Jurkat, Clone E6-1 (cell line): ENCODE measurements around the gene NTSR1.

Experiments
- DNase-seq: peaks from one replicate; pipeline ENCODE4 v3.0.0-alpha.2; 2011; ENCODE audit warnings: low read depth, low spot score
- H3K4me3 ChIP-seq: 2 replicates; pipeline ENCODE4 v1.5.1; 2011; ENCODE audit warnings: mild to moderate bottlenecking, low read length, control low read depth, moderate library complexity

NTSR1 gene

DNA sequence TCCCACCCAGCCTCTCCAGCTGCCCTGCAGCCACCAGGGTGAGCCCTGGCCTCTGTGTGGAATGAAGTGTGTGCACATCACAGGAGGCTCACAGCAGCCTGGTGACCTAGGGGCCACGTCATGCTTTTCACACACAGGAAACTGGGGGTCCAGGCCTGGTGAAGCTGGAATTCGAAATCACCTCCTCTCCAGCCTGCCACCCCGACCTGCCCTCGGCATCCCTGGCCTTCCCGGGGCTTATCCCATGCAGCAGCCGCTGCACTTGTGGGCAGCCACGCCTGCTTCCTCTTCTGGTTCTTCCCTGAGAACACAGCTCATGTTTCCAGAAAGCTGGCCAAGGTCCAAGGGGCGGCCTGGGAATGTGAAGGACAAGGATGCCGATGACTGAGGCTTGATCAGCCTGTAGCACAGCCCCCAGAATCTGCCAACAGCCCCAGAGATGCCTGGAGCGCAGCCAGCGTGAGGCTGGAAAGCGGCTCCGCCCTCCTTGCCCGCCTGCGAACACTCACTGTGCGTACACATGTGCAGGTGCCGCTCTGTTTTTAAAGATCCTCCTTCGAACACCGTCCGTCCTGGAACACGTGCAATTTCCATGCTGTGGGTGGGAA, 4.2 kb upstream of the NTSR1 start:
- no peak for DNase-seq
- no peak overlapping the region for H3K4me3 ChIP-seq

DNA sequence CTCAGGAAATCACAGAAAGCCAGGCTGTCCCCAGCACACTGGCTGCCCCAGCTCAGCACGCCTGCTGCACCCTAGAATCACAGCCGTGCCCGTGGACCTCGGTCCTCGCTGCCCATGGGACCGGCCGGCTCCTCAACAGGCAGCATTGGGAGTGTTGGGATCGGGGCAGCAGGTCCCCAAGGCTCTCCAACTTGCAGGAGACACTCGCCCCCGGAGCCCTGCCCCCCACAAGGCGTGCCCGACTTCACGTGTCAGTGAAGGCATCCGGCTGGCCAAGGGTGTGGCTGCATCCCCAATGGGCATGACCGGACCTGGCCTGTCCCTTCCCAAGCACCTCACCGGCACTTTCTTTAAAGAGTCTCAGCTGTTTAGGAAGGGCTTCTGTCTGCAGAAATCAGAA, 3.0 kb upstream of the NTSR1 start:
- DNase-seq, result no peak

DNA sequence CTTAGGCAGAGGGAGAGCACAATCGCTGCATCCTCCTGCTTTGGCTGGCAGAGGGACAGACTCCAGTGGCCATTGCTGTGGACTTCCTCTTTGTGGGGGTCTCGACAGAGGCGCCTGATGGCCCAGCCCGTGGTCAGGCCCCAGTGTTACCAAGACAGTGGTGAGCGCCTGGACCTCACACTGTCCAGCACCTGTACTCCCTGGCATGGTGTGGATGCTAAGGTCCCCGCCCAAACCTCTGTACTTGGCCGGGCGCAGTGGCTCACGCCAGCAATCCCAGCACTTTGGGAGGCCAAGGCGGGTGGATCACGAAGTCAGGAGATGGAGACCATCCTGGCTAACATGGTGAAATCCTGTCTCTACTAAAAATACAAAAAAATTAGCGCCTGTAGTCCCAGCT, 2.3 kb upstream of the NTSR1 start:
- H3K4me3 ChIP-seq, result no peak overlapping the region
- DNase-seq, result no peak

More for the DNA sequence above, 3.0 kb upstream of the NTSR1 start:
- H3K4me3 ChIP-seq, result no peak overlapping the region

GRCh38 chr20:62706857-62707256, 1.8 kb upstream of the NTSR1 start:
- H3K4me3 ChIP-seq, result no peak overlapping the region
- no peak for DNase-seq

DNA sequence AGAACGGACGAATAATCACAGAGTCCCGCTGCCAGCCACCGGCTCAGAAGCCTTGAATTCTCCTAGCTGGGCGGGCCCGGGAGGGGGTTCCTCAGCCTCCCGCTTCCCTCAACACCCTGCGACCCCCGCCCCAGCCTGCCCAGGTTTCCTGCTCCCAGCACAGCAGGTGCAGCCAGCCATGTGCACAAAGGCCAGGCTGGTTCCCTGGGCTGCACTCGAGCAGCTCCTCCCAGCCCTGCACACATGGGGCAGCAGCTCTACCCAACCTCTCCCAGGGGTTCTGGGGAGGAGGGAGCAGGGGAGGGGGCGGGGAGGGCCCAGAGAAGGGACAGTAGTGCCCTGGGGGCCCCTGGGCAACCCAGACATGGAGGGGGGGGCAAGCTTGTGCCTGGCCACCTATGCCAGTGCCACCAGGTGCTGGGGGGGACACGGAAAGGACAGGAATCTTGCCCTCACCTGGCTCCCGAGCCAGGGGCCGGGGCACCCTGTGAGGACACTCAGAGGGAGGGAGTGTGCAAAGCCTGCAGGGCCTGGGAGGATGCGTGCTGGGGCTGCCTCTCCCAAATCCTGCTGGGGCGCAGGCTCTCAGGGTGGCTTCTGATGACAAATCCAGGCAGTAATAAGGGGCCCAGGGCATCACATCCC, 1.2 kb upstream of the NTSR1 start:
- no peak for DNase-seq
- no peak overlapping the region for H3K4me3 ChIP-seq

- DNase-seq, result peak; percentile 39
- H3K4me3 ChIP-seq, result no peak overlapping the region
Observed at GRCh38 chr20:62707921-62708521, 615 bp upstream of the NTSR1 start.

DNA sequence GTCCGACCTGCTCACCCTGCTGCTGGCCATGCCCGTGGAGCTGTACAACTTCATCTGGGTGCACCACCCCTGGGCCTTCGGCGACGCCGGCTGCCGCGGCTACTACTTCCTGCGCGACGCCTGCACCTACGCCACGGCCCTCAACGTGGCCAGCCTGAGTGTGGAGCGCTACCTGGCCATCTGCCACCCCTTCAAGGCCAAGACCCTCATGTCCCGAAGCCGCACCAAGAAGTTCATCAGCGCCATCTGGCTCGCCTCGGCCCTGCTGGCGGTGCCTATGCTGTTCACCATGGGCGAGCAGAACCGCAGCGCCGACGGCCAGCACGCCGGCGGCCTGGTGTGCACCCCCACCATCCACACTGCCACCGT, 885 bp downstream of the NTSR1 start:
- no peak for DNase-seq
- H3K4me3 ChIP-seq, result no peak overlapping the region

GRCh38 chr20:62710221-62710885, 1.7 kb downstream of the NTSR1 start:
- DNase-seq, result no peak
- H3K4me3 ChIP-seq, result no peak overlapping the region

DNA sequence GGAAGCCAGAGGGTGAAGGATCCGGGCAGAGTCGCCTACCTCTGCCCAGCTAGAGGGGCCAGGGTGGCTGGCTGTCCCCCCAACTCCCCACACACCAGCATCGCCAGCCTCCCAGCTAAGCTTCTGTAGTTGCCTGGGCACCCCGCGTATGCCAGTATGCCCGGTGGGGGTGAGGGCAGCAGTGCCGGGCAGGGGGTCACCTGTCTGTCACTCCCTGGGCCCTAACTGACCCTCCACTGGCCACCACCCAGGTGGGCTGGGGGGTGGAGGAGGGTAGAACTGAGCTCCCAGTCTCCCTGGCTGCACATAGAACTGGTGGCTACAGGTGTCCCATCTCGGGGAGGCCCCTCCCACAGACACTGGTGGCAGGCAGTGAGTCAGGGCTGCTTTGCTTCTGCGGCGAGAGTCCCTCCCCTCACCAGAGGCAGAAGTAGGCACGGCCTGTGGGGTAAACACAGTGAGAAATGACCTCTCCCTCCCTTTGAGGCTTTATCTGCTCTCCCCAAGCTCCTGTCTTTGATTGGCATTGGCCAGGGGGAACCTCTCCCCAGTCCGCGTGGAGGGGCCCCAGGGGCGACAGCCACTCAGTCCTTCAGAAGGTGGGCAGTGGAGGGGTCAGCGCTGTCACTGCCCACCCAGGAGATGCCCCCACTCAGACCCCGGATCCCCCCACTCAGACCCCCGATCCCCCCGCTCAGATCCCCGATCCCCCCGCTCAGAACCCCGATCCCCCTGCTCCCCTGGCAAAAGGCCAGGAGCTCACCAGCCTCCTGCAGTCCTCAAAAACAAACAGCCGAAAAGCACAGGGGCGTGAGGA, 2.5 kb downstream of the NTSR1 start:
- H3K4me3 ChIP-seq, result no peak overlapping the region
- DNase-seq, result no peak

GRCh38 chr20:62711703-62712101, 3.1 kb downstream of the NTSR1 start:
- no peak overlapping the region for H3K4me3 ChIP-seq
- no peak for DNase-seq

GRCh38 chr20:62712606-62713005, 4.0 kb downstream of the NTSR1 start:
- no peak for DNase-seq
- H3K4me3 ChIP-seq, result no peak overlapping the region

DNA sequence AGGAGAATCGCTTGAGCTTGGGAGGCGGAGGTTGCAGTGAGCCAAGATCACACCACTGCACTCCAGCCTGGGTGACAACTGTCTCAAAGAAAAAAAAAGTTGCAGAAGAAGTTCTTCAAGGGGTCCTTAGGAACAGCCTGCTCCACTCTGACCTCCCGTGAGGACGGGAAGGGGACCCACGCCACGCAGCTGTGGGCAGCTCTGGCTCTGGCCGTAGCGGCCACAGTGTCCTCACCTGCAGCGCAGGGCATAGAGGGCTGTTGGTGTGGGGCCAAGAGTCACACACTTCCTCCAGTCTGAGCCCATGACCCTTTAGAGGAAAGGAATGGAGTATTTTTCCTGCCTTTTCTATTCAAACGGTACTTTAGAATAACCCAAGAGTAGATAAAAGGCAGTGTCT, 5.4 kb downstream of the NTSR1 start:
- no peak for DNase-seq
- H3K4me3 ChIP-seq, result no peak overlapping the region

GRCh38 chr20:62714799-62715198, 6.2 kb downstream of the NTSR1 start:
- H3K4me3 ChIP-seq, result no peak overlapping the region
- DNase-seq, result no peak

- no peak for DNase-seq
- no peak overlapping the region for H3K4me3 ChIP-seq
Observed at GRCh38 chr20:62715201-62715600, 6.6 kb downstream of the NTSR1 start.

DNA sequence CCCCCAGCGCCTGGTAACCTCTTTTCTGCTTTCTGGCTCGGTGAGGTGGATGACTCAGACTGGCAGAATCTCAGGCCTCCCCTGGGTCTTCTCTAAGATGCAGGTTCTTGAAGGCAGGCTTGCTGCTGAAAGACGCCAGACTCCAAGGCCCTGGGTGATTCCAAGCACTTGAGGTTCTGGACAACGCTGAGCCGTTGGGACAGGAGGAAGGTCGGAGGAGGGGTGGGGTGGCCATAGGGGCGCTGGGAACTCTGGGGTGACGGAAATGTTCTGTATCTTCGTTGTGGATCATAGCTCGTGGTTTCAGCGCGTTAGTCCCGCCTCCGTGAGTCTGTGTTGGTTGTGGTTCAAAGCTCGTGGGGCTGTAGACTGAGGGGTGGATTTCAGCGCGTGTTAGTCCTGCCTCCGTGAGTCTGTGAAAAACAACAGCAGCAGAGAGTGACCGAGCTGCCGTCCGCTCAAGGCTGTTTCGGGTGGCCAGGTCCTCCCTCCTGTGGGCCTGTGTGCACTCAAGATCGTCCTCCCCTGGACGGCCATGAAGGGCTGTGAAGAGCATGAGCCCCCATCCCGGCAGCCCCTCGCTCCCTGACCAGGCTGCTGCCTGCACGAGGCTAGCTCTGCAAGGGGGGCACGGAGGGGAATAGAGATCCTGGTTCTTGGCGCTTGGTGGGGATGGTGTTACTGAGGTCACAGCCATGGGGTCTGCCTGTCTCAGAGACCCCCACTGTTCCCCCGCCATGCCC, 7.7 kb downstream of the NTSR1 start:
- no peak overlapping the region for H3K4me3 ChIP-seq
- no peak for DNase-seq

DNA sequence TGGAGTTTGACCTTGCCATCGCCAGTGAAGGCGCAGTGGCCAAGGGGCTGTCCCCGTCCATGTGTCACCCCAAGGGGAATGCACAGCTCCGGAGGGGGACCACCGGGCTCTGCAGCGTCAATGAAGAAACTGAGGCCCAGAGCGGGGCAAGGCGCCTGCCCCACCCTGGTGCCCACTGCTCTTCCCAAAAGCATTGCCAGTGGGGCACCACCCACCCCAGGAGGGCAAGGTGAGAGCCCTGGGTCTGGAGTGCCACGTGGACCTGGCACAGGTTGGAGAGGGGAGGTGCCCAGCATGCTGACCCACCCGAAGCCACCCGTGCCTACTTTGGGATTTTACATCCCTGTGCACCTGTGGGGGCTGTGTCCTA, 8.3 kb downstream of the NTSR1 start:
- H3K4me3 ChIP-seq, result no peak overlapping the region
- no peak for DNase-seq

DNA sequence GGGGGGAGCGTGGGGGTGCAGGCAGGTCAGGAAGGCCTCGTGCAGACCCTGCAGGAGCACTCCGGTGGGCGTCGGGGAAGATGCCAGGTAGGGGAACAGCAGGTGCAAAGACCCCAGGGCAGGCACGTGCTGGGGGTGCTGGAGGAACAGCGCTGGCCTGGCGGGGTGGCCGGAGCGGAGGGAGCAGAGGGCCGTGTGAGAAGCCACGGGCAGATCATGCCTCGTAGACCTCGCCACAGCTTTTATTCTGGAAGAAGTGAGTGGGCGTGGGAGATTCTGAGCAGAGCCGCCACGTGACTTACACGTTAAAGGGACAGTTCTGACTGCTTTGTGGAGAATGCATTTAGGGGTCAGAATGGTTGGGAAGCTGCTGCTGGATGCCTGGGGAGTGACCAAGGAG, 9.3 kb downstream of the NTSR1 start:
- DNase-seq, result no peak
- H3K4me3 ChIP-seq, result no peak overlapping the region

GRCh38 chr20:62718546-62718945, 9.9 kb downstream of the NTSR1 start:
- DNase-seq, result no peak
- no peak overlapping the region for H3K4me3 ChIP-seq
